Tibial artery (tissue), 4 donors: Measurements from ENCODE around the gene CYP4F2.

Source experiments
- DNase-seq, 2 donors: peaks; one replicate each; pipeline ENCODE4 v3.0.0-alpha.2; 2019
- H3K27ac ChIP-seq, 2 donors: fragments of 200-600 bp; sonication (generic) in 1 of 2; 1 replicate in 1 of 2; 2 replicates in 1 of 2; pipeline ENCODE4 v1.5.1; 2018 to 2019; ENCODE audit warnings: mild to moderate bottlenecking in 1 of 2
- H3K27me3 ChIP-seq, 2 donors: fragments of 200-600 bp; sonication (generic) in 1 of 2; one replicate each; pipeline versions ENCODE4 v1.5.1 to v1.6.0; 2016 to 2019
- H3K36me3 ChIP-seq, 3 donors: fragments of 200-600 bp; sonication (generic) in 2 of 3; one replicate each; pipeline ENCODE4 v1.5.1; 2016 to 2019; ENCODE audit warnings: mild to moderate bottlenecking in 2 of 3
- H3K4me1 ChIP-seq, 4 donors: fragments of 200-600 bp; sonication (generic) in 2 of 4; 1 replicate in 3 of 4; 2 replicates in 1 of 4; pipeline ENCODE4 v1.5.1; 2016 to 2019
- H3K4me3 ChIP-seq, 2 donors: fragments of 200-600 bp; sonication (generic) in 1 of 2; 1 replicate in 1 of 2; 2 replicates in 1 of 2; pipeline ENCODE4 v1.5.1; 2018 to 2019; ENCODE audit warnings: mild to moderate bottlenecking in 2 of 2
- H3K9me3 ChIP-seq, 3 donors: fragments of 200-600 bp; sonication (generic) in 1 of 3; one replicate each; pipeline ENCODE4 v1.5.1; 2016 to 2019
- CTCF ChIP-seq, 2 experiments: fragments of 200-600 bp in 1 of 2; fragments of 450-650 bp in 1 of 2; IDR thresholded peaks; one replicate each; pipeline ENCODE4 v1.5.1; 2017 to 2019; ENCODE audit warnings: antibody characterized with exemption in 2 of 2, mild to moderate bottlenecking in 1 of 2, moderate library complexity in 1 of 2
- intact Hi-C: fragments of 100-400 bp; cut with DNase I; formaldehyde crosslinking; loops from one replicate; pipeline ENCODE4 v1.15.0; 2023; ENCODE audit warnings: low total_unique reads

Gene CYP4F2

GRCh38 chr19:15897026-15897737, 692 bp downstream of the CYP4F2 start:
- no peak for DNase-seq
- H3K4me3 ChIP-seq: no peak overlapping the region
- H3K27ac ChIP-seq: no peak overlapping the region
- intact Hi-C loops: no loop called here
- no peak for TF ChIP-seq CTCF (IDR thresholded peaks at IDR 0.05)
- no peaks in the 10 kb centered on the region for H3K9me3 ChIP-seq
- H3K4me1 ChIP-seq: peaks cover 0 to 3% (median 0%) of the 10 kb centered on the region in 4 donors
- peaks cover 0 to 31% of the 10 kb centered on the region in 2 donors for H3K27me3 ChIP-seq
- no peaks in the 10 kb centered on the region for H3K36me3 ChIP-seq

DNA sequence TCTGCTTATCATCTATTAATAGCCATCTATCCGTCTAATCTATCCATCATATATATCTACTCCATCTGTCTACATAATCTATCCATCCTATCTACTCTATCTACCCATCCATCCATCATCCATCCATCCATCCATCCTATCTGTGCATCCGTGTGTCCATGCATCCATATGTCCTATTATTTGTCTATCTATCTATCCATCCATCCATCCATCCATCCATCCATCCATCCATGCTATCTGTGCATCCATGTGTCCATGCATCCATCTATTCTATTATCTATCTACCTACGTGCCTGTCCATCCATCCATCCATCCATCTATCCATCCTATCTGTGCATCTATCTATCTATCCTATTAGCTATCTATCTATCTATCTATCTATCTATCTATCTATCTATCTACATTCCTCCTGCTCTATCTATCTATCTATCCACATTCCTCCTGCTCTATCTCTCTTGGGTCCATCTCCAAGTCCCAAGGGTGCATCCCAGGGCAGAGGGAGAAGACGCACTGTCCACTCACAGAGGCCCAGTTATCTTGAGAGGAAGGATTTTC, 1.9 kb downstream of the CYP4F2 start:
- H3K27ac ChIP-seq: no peak overlapping the region
- no peaks in the 10 kb centered on the region for H3K9me3 ChIP-seq
- no peaks in the 10 kb centered on the region for H3K36me3 ChIP-seq
- peaks cover 0 to 3% (median 0%) of the 10 kb centered on the region in 4 donors for H3K4me1 ChIP-seq
- no peak for TF ChIP-seq CTCF (IDR thresholded peaks at IDR 0.05)
- no peak for DNase-seq
- H3K4me3 ChIP-seq: no peak overlapping the region
- H3K27me3 ChIP-seq: peaks cover 0 to 31% of the 10 kb centered on the region in 2 donors
- intact Hi-C loops: no loop called here

DNA sequence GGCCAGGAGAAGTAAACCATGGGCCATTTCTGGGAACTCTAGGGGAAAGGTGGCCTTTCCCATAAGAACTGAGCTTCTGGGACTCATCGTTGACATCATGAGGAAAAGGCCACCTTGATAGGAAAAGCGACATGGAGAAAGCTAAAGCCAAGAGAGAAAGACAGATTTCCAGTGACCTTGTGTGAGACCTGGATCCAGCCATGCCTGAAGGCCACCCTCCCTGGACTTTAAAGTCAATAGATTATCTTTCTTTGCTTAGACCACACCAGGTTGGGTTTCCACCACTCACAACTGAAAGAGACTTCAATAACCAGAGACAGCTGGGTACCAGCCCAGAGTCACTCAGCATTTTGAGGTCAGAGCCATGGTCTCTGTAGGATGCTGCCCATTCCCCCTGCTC, 3.5 kb downstream of the CYP4F2 start:
- H3K9me3 ChIP-seq: no peaks in the 10 kb centered on the region
- DNase-seq: no peak
- peaks cover 0 to 22% of the 10 kb centered on the region in 2 donors for H3K27me3 ChIP-seq
- no peak overlapping the region for H3K4me3 ChIP-seq
- TF ChIP-seq CTCF (IDR thresholded peaks at IDR 0.05): no peak
- no peaks in the 10 kb centered on the region for H3K36me3 ChIP-seq
- intact Hi-C loops: no loop called here
- no peaks in the 10 kb centered on the region for H3K4me1 ChIP-seq
- no peak overlapping the region for H3K27ac ChIP-seq

DNA sequence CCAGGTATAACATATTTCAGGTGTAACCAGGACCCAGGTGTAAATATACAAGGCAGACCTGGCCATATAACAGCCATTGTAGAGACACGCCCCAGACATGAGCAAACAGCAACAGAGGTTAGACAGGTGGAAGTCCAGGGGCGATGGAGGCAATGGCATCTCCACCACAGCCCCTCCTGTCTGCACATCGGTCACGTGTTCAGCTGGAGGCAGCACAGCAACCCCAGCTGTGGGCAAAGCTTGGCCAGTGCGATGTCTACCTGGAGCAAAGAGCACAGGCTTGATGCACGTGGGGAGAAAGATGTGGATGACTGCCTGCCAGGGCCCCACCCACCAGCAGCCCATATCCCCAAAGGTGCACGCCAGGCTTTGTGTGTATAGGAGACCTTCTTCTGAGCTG, 4.4 kb downstream of the CYP4F2 start:
- intact Hi-C loops: no loop called here
- H3K27ac ChIP-seq: no peak overlapping the region
- DNase-seq: no peak
- no peaks in the 10 kb centered on the region for H3K36me3 ChIP-seq
- H3K27me3 ChIP-seq: peaks cover 0 to 19% of the 10 kb centered on the region in 2 donors
- no peak for TF ChIP-seq CTCF (IDR thresholded peaks at IDR 0.05)
- H3K4me3 ChIP-seq: no peak overlapping the region
- H3K4me1 ChIP-seq: no peaks in the 10 kb centered on the region
- H3K9me3 ChIP-seq: no peaks in the 10 kb centered on the region

- intact Hi-C loops: no loop called here
- no peak for DNase-seq
- Histone ChIP-seq H3K27me3 (peaks cover 0 to 7% of the 10 kb centered on the region in 2 donors), H3K4me1 (no peaks in the 10 kb centered on the region), H3K4me3 (no peak overlapping the region), H3K27ac (no peak overlapping the region), H3K36me3 (no peaks in the 10 kb centered on the region), H3K9me3 (no peaks in the 10 kb centered on the region)
- no peak for TF ChIP-seq CTCF (IDR thresholded peaks at IDR 0.05)
Measured at GRCh38 chr19:15892012-15892411, 5.9 kb downstream of the CYP4F2 start.
